Stimulated activated naive CD8-positive, alpha-beta T cell treated with anti-CD3 and anti-CD28 coated beads, Interleukin-15, Interleukin-2, amounts not matched to agents 100 ng/mL and 50 ng/mL, for 24 hours (primary cell): ENCODE results near the gene HNRNPL.
"Not testable (repeated sequence)": the region's sequence is repeated elsewhere in the genome, so short reads cannot be mapped to it uniquely, and the experiment has no call there.

Source experiments
- H3K27ac Mint-ChIP-seq: one replicate; pipeline ENCODE4 v1.8.0; 2021; ENCODE audit warnings: mild to moderate bottlenecking, mixed read lengths
- H3K27me3 Mint-ChIP-seq: one replicate; pipeline ENCODE4 v1.8.0; 2021; ENCODE audit warnings: mixed read lengths
- H3K36me3 Mint-ChIP-seq: one replicate; pipeline ENCODE4 v1.8.0; 2021; ENCODE audit warnings: low read depth, mixed read lengths
- H3K4me1 Mint-ChIP-seq: one replicate; pipeline ENCODE4 v1.8.0; 2021; ENCODE audit warnings: low read depth, mixed read lengths
- H3K4me3 Mint-ChIP-seq: one replicate; pipeline ENCODE4 v1.8.0; 2021; ENCODE audit warnings: mild to moderate bottlenecking, mixed read lengths
- H3K9me3 Mint-ChIP-seq: one replicate; pipeline ENCODE4 v1.8.0; 2021; ENCODE audit warnings: mixed read lengths

Gene HNRNPL

GRCh38 chr19:38793177-38793576 is 56.6 kb downstream of the HNRNPL start:
- Mint-ChIP-seq H3K27me3 (peaks cover 4% of the 10 kb centered on the region), H3K4me1 (peaks cover 9% of the 10 kb centered on the region), H3K27ac (no peak overlapping the region)

GRCh38 chr19:38792250-38793111 is 57.3 kb downstream of the HNRNPL start:
- no peaks in the 10 kb centered on the region for H3K9me3 Mint-ChIP-seq
- H3K4me1 Mint-ChIP-seq: peaks cover 9% of the 10 kb centered on the region
- no peak overlapping the region for H3K27ac Mint-ChIP-seq
- H3K27me3 Mint-ChIP-seq: peaks cover 4% of the 10 kb centered on the region
- peak overlapping the region; percentile 50 for H3K4me3 Mint-ChIP-seq
- H3K36me3 Mint-ChIP-seq: no peaks in the 10 kb centered on the region

More at GRCh38 chr19:38793177-38793576, 56.6 kb downstream of the HNRNPL start:
- H3K4me3 Mint-ChIP-seq: peak overlapping the region; percentile 50
- no peaks in the 10 kb centered on the region for H3K36me3 Mint-ChIP-seq
- no peaks in the 10 kb centered on the region for H3K9me3 Mint-ChIP-seq

- H3K27ac Mint-ChIP-seq, H3K27me3 Mint-ChIP-seq, H3K9me3 Mint-ChIP-seq, H3K4me3 Mint-ChIP-seq, H3K4me1 Mint-ChIP-seq, H3K36me3 Mint-ChIP-seq: not testable (repeated sequence)
Measured at GRCh38 chr19:38791451-38792064, 58.2 kb downstream of the HNRNPL start.

- not testable (repeated sequence) for H3K27me3 Mint-ChIP-seq, H3K36me3 Mint-ChIP-seq, H3K4me1 Mint-ChIP-seq, H3K9me3 Mint-ChIP-seq, H3K27ac Mint-ChIP-seq, H3K4me3 Mint-ChIP-seq
Measured at GRCh38 chr19:38790507-38791403, 59.0 kb downstream of the HNRNPL start.

- no peaks in the 10 kb centered on the region for H3K9me3 Mint-ChIP-seq
- H3K4me1 Mint-ChIP-seq: peaks cover 13% of the 10 kb centered on the region
- no peak within 1 kb of the TSS for H3K4me3 Mint-ChIP-seq
- no peaks in the 10 kb centered on the region for H3K36me3 Mint-ChIP-seq
- no peak within 1 kb of the TSS for H3K27ac Mint-ChIP-seq
- H3K27me3 Mint-ChIP-seq: peaks cover 4% of the 10 kb centered on the region
Measured at GRCh38 chr19:38788478-38789243, 61.1 kb downstream of the HNRNPL start, which contains the start of gene LGALS7B. Gene LGALS7B (plus strand): TSS chr19:38789200. CDS start chr19:38789227, 27 bp downstream.

GRCh38 chr19:38786572-38787265 is 63.1 kb downstream of the HNRNPL start:
- no peak overlapping the region for H3K4me3 Mint-ChIP-seq
- no peaks in the 10 kb centered on the region for H3K9me3 Mint-ChIP-seq
- peaks cover 3% of the 10 kb centered on the region for H3K4me1 Mint-ChIP-seq
- no peaks in the 10 kb centered on the region for H3K27me3 Mint-ChIP-seq
- H3K27ac Mint-ChIP-seq: no peak overlapping the region
- H3K36me3 Mint-ChIP-seq: no peaks in the 10 kb centered on the region
